H1 (cell line): ENCODE data around the gene PARD6B. TPM values are rescaled to one million over a fixed set of nuclear protein-coding genes. Genes with fewer than 3 reads are reported as not detected.

Source experiments
- CTCF ChIA-PET: fragments of 300-600 bp; sonication (Branson Sonifier 250); formaldehyde crosslinking; loops from one replicate; lab custom pipeline; 2021; ENCODE audit not compliant: partially characterized antibody; lab: Charles Lee
- POLR2A ChIA-PET: fragments of 300-600 bp; sonication (Branson Sonifier 250); formaldehyde crosslinking; loops from one replicate; lab custom pipeline; 2021; ENCODE audit warnings: inconsistent platforms; ENCODE audit not compliant: partially characterized antibody; lab: Charles Lee
- DNase-seq, 2 experiments: peaks; one replicate each; pipeline versions ENCODE4 v3.0.0 to v3.0.0-alpha.2; 2010 to 2022; ENCODE audit warnings: low spot score in 2 of 2, low read depth in 1 of 2, mixed read lengths in 1 of 2
- FAIRE-seq: peaks from 2 replicates; lab custom pipeline; 2011; peaks lifted over from hg19 to GRCh38; lab: Jason Lieb, UNC
- H2AFZ ChIP-seq: 2 replicates; pipeline ENCODE4 v1.8.1; 2012; ENCODE audit warnings: low read length, inconsistent platforms
- H2AK5ac ChIP-seq: 2 replicates; pipeline ENCODE4 v1.6.1; 2013; ENCODE audit warnings: low read depth, low read length
- H2BK120ac ChIP-seq: replicated peaks from 2 replicates; pipeline ENCODE3; 2013; ENCODE audit warnings: low read depth, low read length, inconsistent platforms
- H2BK12ac ChIP-seq: 2 replicates; pipeline ENCODE4 v1.6.1; 2013; ENCODE audit warnings: low read depth, low read length
- H2BK15ac ChIP-seq: 2 replicates; pipeline ENCODE4 v1.6.1; 2013; ENCODE audit warnings: low read length
- H2BK20ac ChIP-seq: 2 replicates; pipeline ENCODE4 v1.6.1; 2013; ENCODE audit warnings: low read length
- H2BK5ac ChIP-seq: 2 replicates; pipeline ENCODE4 v1.6.1; 2013; ENCODE audit warnings: low read depth, low read length
- H3K14ac ChIP-seq: 2 replicates; pipeline ENCODE4 v1.6.1; 2013; ENCODE audit warnings: inconsistent platforms; ENCODE audit not compliant: insufficient read length
- H3K18ac ChIP-seq: 2 replicates; pipeline ENCODE4 v1.6.1; 2013; ENCODE audit warnings: low read length; ENCODE audit errors: extremely low read depth
- H3K23ac ChIP-seq: 2 replicates; pipeline ENCODE4 v1.6.1; 2013; ENCODE audit warnings: inconsistent platforms; ENCODE audit not compliant: insufficient read length
- H3K23me2 ChIP-seq: 2 replicates; pipeline ENCODE4 v1.6.1; 2013; ENCODE audit warnings: low read depth, low read length
- H3K27ac ChIP-seq: 2 replicates; pipeline ENCODE4 v1.6.1; 2011; ENCODE audit warnings: low read depth, low read length, inconsistent platforms
- H3K27me3 ChIP-seq, 4 experiments: replicated peaks in 1 of 4; 1 replicate in 1 of 4; 2 replicates in 3 of 4; pipeline versions ENCODE4 v1.6.1 to v1.8.1; 2011 to 2013; ENCODE audit warnings: low read length in 3 of 4, mild to moderate bottlenecking in 3 of 4, inconsistent platforms in 2 of 4, mixed read lengths in 2 of 4, moderate library complexity in 1 of 4; ENCODE audit not compliant: control insufficient read depth in 3 of 4, insufficient read depth in 3 of 4; ENCODE audit errors: extremely low read depth in 1 of 4
- H3K36me3 ChIP-seq, 4 experiments: 2 replicates each; pipeline versions ENCODE4 v1.6.1 to v1.8.1; 2011 to 2013; ENCODE audit warnings: mild to moderate bottlenecking in 4 of 4, low read length in 3 of 4, moderate library complexity in 2 of 4, control low read depth in 1 of 4, inconsistent platforms in 1 of 4; ENCODE audit not compliant: insufficient read depth in 4 of 4, control insufficient read depth in 2 of 4
- H3K4ac ChIP-seq: replicated peaks from 2 replicates; pipeline ENCODE3; 2013; ENCODE audit warnings: low read length, low read depth, mixed read lengths, inconsistent platforms; ENCODE audit not compliant: insufficient read length
- H3K4me1 ChIP-seq, 4 experiments: replicated peaks in 1 of 4; 1 replicate in 1 of 4; 2 replicates in 3 of 4; pipeline versions ENCODE4 v1.6.1 to v1.8.1; 2011 to 2013; ENCODE audit warnings: low read length in 3 of 4, inconsistent platforms in 2 of 4, mixed read lengths in 1 of 4; ENCODE audit not compliant: insufficient read depth in 4 of 4, control insufficient read depth in 3 of 4
- H3K4me2 ChIP-seq, 2 experiments: 2 replicates each; pipeline versions ENCODE4 v1.6.1 to v1.8.1; 2011 to 2013; ENCODE audit warnings: low read depth in 2 of 2, low read length in 2 of 2, control low read depth in 1 of 2, inconsistent platforms in 1 of 2, mild to moderate bottlenecking in 1 of 2; ENCODE audit not compliant: insufficient read depth in 1 of 2
- H3K4me3 ChIP-seq, 4 experiments: fragments of 200-600, 300-600 bp in 1 of 4; sonication (generic), shearing (Covaris generic), sonication (Bioruptor Twin) in 1 of 4; 2 replicates each; pipeline versions ENCODE4 v1.5.1 to v1.8.1; 2011 to 2016; ENCODE audit warnings: low read length in 4 of 4, low read depth in 3 of 4, control low read depth in 2 of 4, inconsistent platforms in 2 of 4, mild to moderate bottlenecking in 2 of 4, mixed read lengths in 1 of 4, moderate library complexity in 1 of 4; ENCODE audit not compliant: insufficient read depth in 2 of 4; ENCODE audit errors: extremely low read depth in 1 of 4
- H3K56ac ChIP-seq: replicated peaks from 2 replicates; pipeline ENCODE3; 2013; ENCODE audit warnings: low read depth, mild to moderate bottlenecking, mixed read lengths, low read length, inconsistent platforms; ENCODE audit not compliant: insufficient read length
- H3K79me1 ChIP-seq: 2 replicates; pipeline ENCODE4 v1.6.1; 2013; ENCODE audit warnings: low read depth, low read length, control low read depth
- H3K79me2 ChIP-seq, 2 experiments: 2 replicates each; pipeline versions ENCODE4 v1.6.1 to v1.8.1; 2012 to 2013; ENCODE audit warnings: low read length in 2 of 2, mild to moderate bottlenecking in 2 of 2, inconsistent platforms in 1 of 2; ENCODE audit not compliant: insufficient read depth in 2 of 2, control insufficient read depth in 1 of 2
- H3K9ac ChIP-seq, 4 experiments: replicated peaks in 1 of 4; 1 replicate in 1 of 4; 2 replicates in 3 of 4; pipeline versions ENCODE4 v1.6.1 to v1.8.1; 2011 to 2013; ENCODE audit warnings: low read depth in 3 of 4, low read length in 3 of 4, control low read depth in 2 of 4, mild to moderate bottlenecking in 2 of 4, moderate library complexity in 2 of 4, inconsistent platforms in 1 of 4; ENCODE audit errors: extremely low read depth in 1 of 4
- H3K9me3 ChIP-seq, 2 experiments: 2 replicates each; pipeline versions ENCODE4 v1.6.1 to v1.8.1; 2012 to 2013; ENCODE audit warnings: mild to moderate bottlenecking in 2 of 2, moderate library complexity in 2 of 2, control low read depth in 1 of 2, inconsistent platforms in 1 of 2, low read depth in 1 of 2, low read length in 1 of 2, mixed read lengths in 1 of 2; ENCODE audit not compliant: insufficient read depth in 2 of 2
- H4K20me1 ChIP-seq, 2 experiments: replicated peaks in 1 of 2; 2 replicates each; pipeline versions ENCODE3 to v1.8.1; 2011 to 2013; ENCODE audit warnings: inconsistent platforms in 2 of 2, low read length in 2 of 2, mild to moderate bottlenecking in 1 of 2; ENCODE audit not compliant: insufficient read depth in 2 of 2, control insufficient read depth in 1 of 2
- H4K5ac ChIP-seq: 2 replicates; pipeline ENCODE4 v1.6.1; 2013; ENCODE audit warnings: low read length, low read depth, mixed read lengths, inconsistent platforms; ENCODE audit not compliant: insufficient read length
- H4K8ac ChIP-seq: 2 replicates; pipeline ENCODE4 v1.8.0; 2013; ENCODE audit warnings: mild to moderate bottlenecking, moderate library complexity, low read length, inconsistent platforms; ENCODE audit not compliant: insufficient read depth; ENCODE audit errors: extremely low read depth
- H4K91ac ChIP-seq: replicated peaks from 2 replicates; pipeline ENCODE3; 2013; ENCODE audit warnings: low read length, mixed read lengths, inconsistent platforms; ENCODE audit not compliant: insufficient read length
- CBX8 ChIP-seq: fragments of 300-800, 300-1000 bp; sonication (generic); IDR thresholded peaks from 2 replicates; pipeline ENCODE4 v1.7.1; 2016; ENCODE audit warnings: low read depth, low read length, borderline replicate concordance
- EGR1 ChIP-seq: IDR thresholded peaks from 2 replicates; pipeline ENCODE4 v1.6.1; 2011; ENCODE audit warnings: low read depth, low read length, borderline replicate concordance
- NANOG ChIP-seq: IDR thresholded peaks from 2 replicates; pipeline ENCODE4 v1.6.1; 2011; ENCODE audit warnings: low read length, low read depth, mild to moderate bottlenecking, inconsistent platforms; ENCODE audit not compliant: insufficient read depth, poor library complexity, severe bottlenecking
- SP1 ChIP-seq: IDR thresholded peaks from 2 replicates; pipeline ENCODE4 v1.6.1; 2011; ENCODE audit warnings: low read depth, low read length
- WGBS, 2 experiments: shearing (Covaris generic) in 1 of 2; methylation state at CpG; one replicate each; pipeline versions ENCODE4 v1.1.6 to v1.1.7; 2013 to 2015; ENCODE audit warnings: low lambda C conversion rate in 2 of 2, mixed read lengths in 2 of 2, inconsistent platforms in 1 of 2, low coverage in 1 of 2, missing lambda C conversion rate in 1 of 2; ENCODE audit not compliant: insufficient replicate concordance in 2 of 2, insufficient coverage in 1 of 2, insufficient read length in 1 of 2; ENCODE audit errors: extremely low coverage in 1 of 2, missing lambda C conversion rate in 1 of 2; 5-methylcytosine and 5-hydroxymethylcytosine counted together
- polyA plus RNA-seq, 7 experiments: library from polyadenylated mRNA; depleted of rRNA in 3 of 7; stranded (reverse) in 5 of 7; unstranded in 2 of 7; fragments of >200 nt in 5 of 7; fragments of 200-250 nt in 2 of 7; gene quantifications; 1 replicate in 5 of 7; 2 replicates in 1 of 7; 4 replicates in 1 of 7; pipeline versions ENCODE4 v1.2.1 to v1.2.3, GENCODE V29; 2011 to 2013; ENCODE audit warnings: missing spikeins in 2 of 7, mixed read lengths in 2 of 7
- total RNA-seq: library from RNA; stranded (reverse); fragmentation: NEBNext Ultra II Directional; extraction: Animal tissue kit (Norgen Biotek cat#: 25700); gene quantifications from 2 replicates; pipeline ENCODE4 v1.2.1, GENCODE V29; 2021

PARD6B gene
- total and polyA plus RNA-seq, 2 of the 8 experiments (the other 6 are each of a cell fraction or from before 2014, with no cell fraction given), result 5.2 to 34.1 TPM

DNA sequence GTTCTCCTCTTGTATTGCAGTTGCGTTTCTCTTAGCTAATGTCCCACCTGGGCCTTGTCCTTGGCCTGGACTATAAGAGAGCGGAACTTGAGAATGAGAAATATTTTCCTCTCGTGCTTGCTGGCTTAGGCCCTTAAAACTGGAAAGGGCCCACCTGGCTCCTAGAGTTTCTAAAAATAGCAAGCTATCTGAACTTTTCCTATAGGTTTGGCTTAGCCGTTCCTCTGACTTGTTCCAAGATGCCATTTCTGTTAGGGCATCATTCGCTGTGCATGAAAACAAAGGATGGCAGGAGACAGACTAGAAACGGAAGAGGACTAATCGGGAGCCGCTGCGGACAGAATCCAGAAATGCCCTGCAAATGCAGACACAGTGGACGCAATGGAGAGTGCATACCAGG, 44.6 kb upstream of the PARD6B start:
- WGBS, 2 experiments, result 94% methylated on average over 10 of the region's 10 CpGs; no CpG with 5 or more reads in 1 of the 2 experiments
- H3K9ac ChIP-seq, result no peak overlapping the region
- H2AK5ac ChIP-seq, result no peak overlapping the region
- no peak overlapping the region for H2BK120ac ChIP-seq
- H2BK5ac ChIP-seq, result no peak overlapping the region
- H4K91ac ChIP-seq, result no peak overlapping the region
- no peak overlapping the region for H3K14ac ChIP-seq
- DNase-seq (no peak), FAIRE-seq (no peak)
- H4K5ac ChIP-seq, result no peak overlapping the region
- H3K4ac ChIP-seq, result no peak overlapping the region
- ChIA-PET POLR2A (no interaction called here), CTCF (interaction anchor here (0.9 to 4.8 kb wide), 3 partner anchors 11 to 63 kb away, joined by 3 to 28 read pairs (median 13); no protein-coding TSS in a partner anchor)
- H2BK15ac ChIP-seq, result no peak overlapping the region
- no peak overlapping the region for H2BK12ac ChIP-seq
- no peak overlapping the region for H2BK20ac ChIP-seq
- H2AFZ ChIP-seq, result no peak overlapping the region
- H3K56ac ChIP-seq, result no peak overlapping the region
- H3K36me3 ChIP-seq, result no peaks in the 10 kb centered on the region
- no peak overlapping the region for H3K18ac ChIP-seq
- H3K23ac ChIP-seq, result no peak overlapping the region
- peaks cover 13% of the 10 kb centered on the region for H3K23me2 ChIP-seq
- H3K79me1 ChIP-seq, result no peaks in the 10 kb centered on the region; the same call in 1 of the 2 replicates
- H3K9me3 ChIP-seq, result no peaks in the 10 kb centered on the region
- no peak overlapping the region for H4K8ac ChIP-seq
- no peak overlapping the region for H3K4me2 ChIP-seq
- no peaks in the 10 kb centered on the region; a peak in 1 of 4 replicates for H3K79me2 ChIP-seq
- no peak overlapping the region for H3K4me3 ChIP-seq
- H4K20me1 ChIP-seq, result no peaks in the 10 kb centered on the region
- H3K4me1 ChIP-seq, result peaks cover 8 to 17% (median 14%) of the 10 kb centered on the region in 4 experiments
- 0 out of 7 replicates have a peak, but pooled peaks cover 0 to 2% (median 0%) of the 10 kb centered on the region in 4 experiments for H3K27me3 ChIP-seq
- no peak overlapping the region for H3K27ac ChIP-seq
- TF ChIP-seq EGR1, result no peak
- TF ChIP-seq SP1, result no peak
- no peak for TF ChIP-seq NANOG
- TF ChIP-seq CBX8, result no peak
